RPMI8226 (cell line): ENCODE measurements around the gene STK32A.

Experiments used
- DNase-seq: peaks from one replicate; pipeline ENCODE4 v3.0.0-alpha.2; 2015

The STK32A gene

GRCh38 chr5:147430628-147431027 is 195.8 kb downstream of the STK32A start:
- no peak for DNase-seq

- no peak for DNase-seq
Measured at GRCh38 chr5:147431586-147431985, 196.8 kb downstream of the STK32A start.

- no peak for DNase-seq
Measured at GRCh38 chr5:147432323-147432722, 197.5 kb downstream of the STK32A start.

- DNase-seq: no peak
Measured at GRCh38 chr5:147434049-147434448, 199.2 kb downstream of the STK32A start.

- no peak for DNase-seq
Measured at GRCh38 chr5:147436596-147436995, 201.8 kb downstream of the STK32A start.

GRCh38 chr5:147437161-147437596 is 202.4 kb downstream of the STK32A start:
- no peak for DNase-seq
